Pons (tissue), 1 donor: ENCODE measurements around the gene NRG3.

ENCODE experiments used
- DNase-seq: peaks from one replicate; pipeline ENCODE4 v3.0.0-alpha.2; 2016; ENCODE audit warnings: low spot score

Gene NRG3

DNA sequence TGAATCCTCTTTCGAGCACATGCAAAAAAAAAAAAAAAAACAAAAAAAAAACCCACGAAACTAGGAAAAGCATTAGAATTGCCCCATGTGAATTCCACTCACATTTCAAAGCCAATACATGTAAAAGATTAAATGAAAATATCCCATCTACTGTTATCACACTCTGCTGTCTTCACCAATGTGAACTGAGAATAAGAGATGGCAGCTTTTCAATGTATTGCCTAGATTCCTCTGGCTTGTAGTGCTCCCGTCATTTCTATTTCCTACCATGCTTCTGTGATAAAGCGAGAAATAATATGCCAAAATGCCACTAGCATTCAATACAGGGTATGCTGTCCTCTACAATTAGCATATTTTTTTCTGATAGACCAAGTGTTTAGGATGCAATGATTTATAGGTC lies 517.0 kb downstream of the NRG3 start:
- no peak for DNase-seq

DNA sequence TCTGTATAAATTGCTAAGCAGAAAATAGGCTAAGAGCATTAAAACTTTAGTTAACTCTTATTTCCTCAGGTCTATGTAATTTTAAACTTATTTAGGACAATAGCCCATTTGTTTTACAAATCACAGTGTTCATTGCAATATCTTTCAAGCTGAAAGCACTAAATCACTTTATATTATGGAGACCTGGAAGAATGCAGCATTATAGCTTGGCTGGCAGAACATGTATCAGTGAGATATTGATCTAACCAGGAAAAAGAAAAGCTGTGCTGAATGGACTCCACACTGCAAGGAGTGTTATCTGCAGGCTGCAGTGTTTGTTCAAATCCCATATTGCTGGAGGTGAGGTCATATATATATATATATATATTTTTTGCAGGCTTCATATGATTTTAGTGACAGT lies 517.5 kb downstream of the NRG3 start:
- DNase-seq, result no peak

GRCh38 chr10:82394122-82394521 lies 519.1 kb downstream of the NRG3 start:
- peak; percentile 22 for DNase-seq

GRCh38 chr10:82394987-82395386 lies 520.0 kb downstream of the NRG3 start:
- no peak for DNase-seq

GRCh38 chr10:82396886-82397285 lies 521.9 kb downstream of the NRG3 start:
- DNase-seq, result no peak

DNA sequence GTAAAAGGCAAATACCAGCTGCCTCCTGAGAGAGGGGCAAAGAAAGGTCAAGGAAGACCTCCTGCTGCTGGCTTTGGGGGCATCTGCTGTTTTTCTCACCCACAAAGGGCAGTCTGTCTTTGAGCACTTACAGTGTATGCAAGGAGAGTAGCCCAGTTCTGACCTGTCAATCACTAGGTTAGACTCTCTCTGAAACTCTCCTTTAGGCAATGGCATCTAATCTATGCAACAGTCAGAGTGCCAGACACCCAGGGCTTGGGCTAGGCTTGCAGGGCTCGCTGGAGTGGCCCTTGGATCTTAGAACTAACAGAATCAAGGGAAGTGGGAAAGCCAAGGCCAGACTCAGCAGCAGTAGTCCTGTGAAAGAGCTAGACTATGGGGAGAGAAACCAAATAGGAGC lies 522.9 kb downstream of the NRG3 start:
- DNase-seq, result no peak

DNA sequence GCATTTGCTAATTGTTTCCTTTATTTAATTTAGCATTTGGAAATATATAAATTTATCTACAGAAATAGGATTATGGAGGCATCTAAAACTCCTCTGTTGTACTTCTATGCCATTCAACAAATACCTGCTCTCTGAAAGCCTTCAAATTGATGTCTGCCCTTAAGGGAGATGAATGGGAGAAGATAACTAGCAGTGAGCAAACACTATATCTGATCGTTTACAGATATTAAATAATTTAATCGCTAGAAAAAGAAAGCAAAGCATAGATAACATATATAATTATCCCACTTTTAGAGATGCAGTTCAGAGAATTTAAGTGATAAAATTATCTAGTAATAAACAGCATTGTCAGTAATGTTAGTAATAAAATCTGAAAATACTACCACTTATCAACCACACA lies 524.9 kb downstream of the NRG3 start:
- no peak for DNase-seq

DNA sequence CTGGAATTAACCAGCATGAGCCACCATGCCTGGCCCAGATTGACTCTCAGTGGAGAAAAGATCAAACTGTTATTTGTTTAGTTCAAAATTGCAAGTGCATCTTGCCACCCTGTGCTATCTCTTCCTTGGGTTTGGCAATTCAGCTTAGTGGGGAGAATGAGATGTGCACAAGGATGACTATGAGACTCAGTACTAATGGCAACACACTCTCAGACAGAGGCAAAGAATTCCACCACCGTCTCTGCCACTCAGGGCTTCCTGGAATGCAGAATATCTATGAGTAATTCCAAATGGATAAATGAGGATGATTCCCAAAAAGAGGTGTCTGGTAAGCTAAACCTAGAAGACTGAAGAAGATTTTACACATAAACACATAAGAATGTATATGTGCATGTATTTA lies 525.8 kb downstream of the NRG3 start:
- no peak for DNase-seq

GRCh38 chr10:82402906-82403401 lies 528.0 kb downstream of the NRG3 start:
- DNase-seq, result no peak

DNA sequence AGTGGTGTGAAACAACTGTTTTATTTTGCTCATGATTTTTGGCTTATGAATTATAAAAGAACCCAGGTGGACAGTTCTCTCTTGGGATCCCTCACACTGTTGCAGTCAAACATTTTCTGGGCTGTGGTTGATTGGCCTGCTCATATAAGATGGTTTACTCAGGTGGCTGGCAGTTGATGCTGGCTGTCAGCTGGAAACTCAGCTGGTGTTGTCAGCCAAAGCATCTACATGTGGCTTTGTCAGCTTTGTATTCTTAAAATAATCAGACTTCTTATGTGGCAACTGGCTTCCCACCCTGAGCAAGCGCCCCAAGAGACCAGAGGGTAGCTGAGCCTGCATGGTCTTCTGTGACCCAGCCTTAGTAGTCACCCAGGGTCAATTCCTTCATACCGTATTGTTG lies 534.7 kb downstream of the NRG3 start:
- no peak for DNase-seq

GRCh38 chr10:82411416-82411815 lies 536.4 kb downstream of the NRG3 start:
- no peak for DNase-seq

DNA sequence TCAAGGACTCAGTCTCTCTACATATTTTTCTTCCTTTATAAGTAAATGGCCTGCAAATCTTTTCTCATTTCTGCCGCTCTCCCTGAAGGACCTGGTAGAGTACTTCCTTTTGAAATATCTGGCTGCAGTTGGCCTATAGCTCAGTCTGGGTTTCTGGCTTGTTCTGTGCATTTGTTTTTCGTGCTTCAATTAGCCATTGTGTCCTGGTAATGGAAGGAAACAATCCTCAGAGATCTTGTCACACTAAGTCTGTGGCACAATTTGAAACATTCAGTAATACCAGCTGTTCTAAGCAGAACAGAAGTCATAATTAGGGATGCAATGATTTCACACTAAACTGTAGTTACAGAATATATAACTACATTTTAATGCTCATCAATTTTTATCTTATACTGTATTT lies 545.0 kb downstream of the NRG3 start:
- DNase-seq, result peak; percentile 86

GRCh38 chr10:82429302-82429701 lies 554.3 kb downstream of the NRG3 start:
- no peak for DNase-seq

- no peak for DNase-seq
Measured at GRCh38 chr10:82438277-82438676, 563.3 kb downstream of the NRG3 start.

- DNase-seq, result no peak
Measured at GRCh38 chr10:82440775-82441174, 565.8 kb downstream of the NRG3 start.

DNA sequence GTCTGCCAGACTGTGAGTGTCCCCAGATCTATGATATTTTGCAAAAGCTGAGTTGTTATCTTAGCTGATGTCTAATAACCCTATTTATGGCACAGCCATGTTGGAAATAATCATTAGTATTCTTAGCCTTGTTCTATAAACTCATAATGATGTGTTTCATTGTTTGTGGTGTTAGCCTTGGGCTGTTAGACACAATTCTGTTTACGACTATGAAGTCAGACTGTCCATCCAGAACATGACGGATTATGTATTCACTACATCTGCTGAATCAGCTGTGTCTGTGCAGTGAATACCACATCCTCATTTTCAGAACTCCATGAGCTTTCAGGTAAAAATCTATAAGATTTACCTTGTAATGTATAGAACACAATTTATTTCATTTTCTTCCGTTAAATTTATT lies 577.1 kb downstream of the NRG3 start:
- no peak for DNase-seq

DNA sequence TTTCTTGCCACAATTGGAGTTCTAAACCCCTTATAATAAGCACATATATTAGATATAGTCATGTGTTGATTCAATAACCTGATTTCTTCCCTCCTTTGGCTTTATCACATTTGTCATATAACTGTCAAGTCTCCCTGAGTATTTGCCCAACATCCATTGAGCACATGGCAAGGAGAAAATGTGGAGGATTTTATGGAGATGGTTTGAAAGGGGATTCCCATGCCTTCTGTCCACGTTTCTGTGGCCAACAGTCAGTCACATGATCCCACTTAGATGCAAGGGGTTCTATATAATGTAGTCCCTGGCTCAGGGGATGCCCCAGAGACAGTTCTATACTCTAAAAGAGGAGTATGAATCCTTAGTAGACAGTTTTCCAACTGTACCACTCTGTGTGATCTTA lies 577.7 kb downstream of the NRG3 start:
- DNase-seq, result no peak

DNA sequence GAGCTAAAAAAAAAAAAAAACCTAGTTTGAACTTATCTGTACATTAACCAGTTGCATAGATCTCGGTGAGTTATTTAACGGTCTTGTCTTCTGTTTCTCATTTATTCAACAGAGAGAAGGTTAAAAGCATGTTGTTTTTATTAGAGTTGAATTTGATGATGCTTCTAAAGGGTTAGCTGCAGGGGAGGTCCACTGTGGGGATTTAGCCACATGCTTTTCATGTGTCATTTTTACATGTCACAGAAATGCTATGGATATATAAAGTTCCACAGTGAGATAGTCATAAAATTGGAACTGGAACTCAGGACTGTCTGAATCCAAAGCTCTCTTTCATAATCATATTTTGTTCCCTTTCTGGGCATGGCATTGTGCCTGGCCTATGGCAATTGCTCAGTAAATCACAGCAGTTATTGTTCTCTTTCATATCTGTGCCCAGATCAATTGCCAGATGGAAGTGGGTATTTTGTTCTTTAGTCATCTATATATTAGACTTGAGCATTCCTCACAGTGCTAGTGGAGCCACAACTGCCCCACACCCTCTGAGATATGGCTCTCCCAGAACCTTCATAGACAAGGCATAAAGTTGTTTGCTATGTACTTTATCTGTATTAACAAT lies 578.8 kb downstream of the NRG3 start:
- DNase-seq, result no peak

DNA sequence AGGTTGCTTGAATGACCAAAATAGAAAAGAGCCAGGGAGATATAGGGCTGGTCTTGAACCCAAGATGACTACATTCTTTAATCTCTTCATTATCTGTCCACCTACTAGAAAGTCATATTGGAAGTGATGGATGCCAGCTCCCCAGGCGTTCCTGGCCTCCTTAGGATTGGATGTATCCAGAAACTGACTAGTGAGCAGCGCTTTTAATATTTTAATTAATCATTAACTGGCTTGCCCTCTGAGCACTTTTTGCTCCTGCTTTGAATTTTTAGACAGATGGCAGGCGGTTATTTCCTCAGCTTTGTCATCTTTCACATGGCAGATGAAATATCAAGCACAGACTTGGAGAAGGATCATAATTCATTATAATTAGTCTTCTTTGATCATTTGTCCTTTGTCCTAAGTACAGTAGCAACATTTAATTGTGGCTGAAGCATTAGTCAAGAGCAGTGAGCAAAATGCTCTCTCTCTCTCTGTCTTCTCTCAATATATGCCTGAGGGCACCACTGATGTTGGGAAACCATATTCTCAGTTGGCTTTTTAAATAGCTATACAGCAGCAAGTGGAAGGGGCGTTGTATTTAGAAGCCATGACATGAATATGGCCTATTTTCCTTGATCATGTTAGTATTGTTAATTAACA lies 588.0 kb downstream of the NRG3 start:
- DNase-seq, result no peak

GRCh38 chr10:82463614-82464013 lies 588.6 kb downstream of the NRG3 start:
- DNase-seq, result no peak

DNA sequence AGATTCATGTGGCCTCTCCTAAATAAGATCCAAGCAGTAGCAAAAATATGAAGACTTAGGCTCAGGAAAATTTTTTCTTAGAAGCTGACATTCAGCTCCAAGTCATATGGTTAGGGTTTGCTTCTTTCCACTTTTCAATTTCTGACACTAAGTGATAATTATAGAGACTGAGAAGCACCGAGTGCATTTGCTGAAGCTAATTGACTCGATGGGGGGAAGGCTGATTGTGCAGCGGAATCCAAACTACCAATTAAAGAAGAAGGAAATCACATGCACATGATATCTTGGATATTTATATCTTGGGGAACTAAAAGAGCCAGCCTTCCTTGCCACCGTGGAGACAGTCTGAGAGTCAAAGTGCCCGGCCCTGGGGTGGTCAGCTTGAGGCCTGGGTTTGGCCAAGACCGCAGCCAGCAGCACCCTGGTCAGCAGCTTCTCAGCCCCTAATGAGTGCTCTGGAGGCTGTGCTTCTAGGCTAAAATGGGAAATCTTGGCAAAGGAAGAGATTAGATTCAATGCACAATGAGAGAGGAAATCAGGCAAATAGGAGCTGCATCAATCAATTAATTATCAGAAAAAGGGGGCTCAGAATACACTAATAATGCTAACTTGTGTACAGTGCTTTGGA lies 589.3 kb downstream of the NRG3 start:
- no peak for DNase-seq

GRCh38 chr10:82464966-82465365 lies 590.0 kb downstream of the NRG3 start:
- DNase-seq, result no peak

GRCh38 chr10:82468453-82468852 lies 593.5 kb downstream of the NRG3 start:
- DNase-seq, result no peak
